G401 (cell line): ENCODE results near the gene BASP1. TPM values are rescaled to one million over a fixed set of nuclear protein-coding genes. Genes with fewer than 3 reads are reported as not detected.
"Not testable (repeated sequence)": the region's sequence is repeated elsewhere in the genome, so short reads cannot be mapped to it uniquely, and the experiment has no call there.

ENCODE experiments used
- DNase-seq: peaks from one replicate; pipeline ENCODE4 v3.0.0-alpha.2; 2015; ENCODE audit warnings: low spot score
- in situ Hi-C: cut with HindIII; loops from 2 replicates; pipeline ENCODE4 v1.10.0; 2016; ENCODE audit warnings: low sequenced_read_pairs, mixed read lengths
- total RNA-seq: library from RNA; depleted of rRNA; stranded (reverse); fragments of >200 nt; shearing (Covaris generic); gene quantifications from 2 replicates; pipeline ENCODE4 v1.2.3, GENCODE V29; 2014

The BASP1 gene
- total RNA-seq, 1 experiment from 2014 or later = not detected

DNA sequence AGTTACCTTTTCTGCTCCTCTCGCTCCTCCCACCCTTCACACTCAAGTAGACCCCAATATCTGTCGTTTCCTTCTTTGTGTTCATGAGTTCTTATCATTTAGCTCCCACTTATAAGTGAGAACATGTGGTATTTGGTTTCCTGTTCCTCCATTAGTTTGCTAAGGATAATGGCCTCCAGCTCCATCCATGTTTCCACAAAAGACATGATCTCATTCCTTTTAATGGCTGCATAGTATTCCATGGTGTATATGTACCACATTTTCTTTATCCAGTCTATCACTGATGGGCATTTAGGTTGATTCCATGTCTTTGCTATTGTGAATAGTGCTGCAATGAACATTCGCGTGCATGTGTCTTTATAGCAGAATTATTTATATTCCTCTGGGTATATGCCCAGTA lies 90.0 kb downstream of the BASP1 start:
- DNase-seq, in situ Hi-C loops: not testable (repeated sequence)

GRCh38 chr5:17308326-17309065 lies 91.1 kb downstream of the BASP1 start:
- DNase-seq = no peak
- in situ Hi-C loops = no loop called here

- in situ Hi-C loops = no loop called here
- DNase-seq = no peak
Measured at GRCh38 chr5:17309462-17309861, 92.0 kb downstream of the BASP1 start.

DNA sequence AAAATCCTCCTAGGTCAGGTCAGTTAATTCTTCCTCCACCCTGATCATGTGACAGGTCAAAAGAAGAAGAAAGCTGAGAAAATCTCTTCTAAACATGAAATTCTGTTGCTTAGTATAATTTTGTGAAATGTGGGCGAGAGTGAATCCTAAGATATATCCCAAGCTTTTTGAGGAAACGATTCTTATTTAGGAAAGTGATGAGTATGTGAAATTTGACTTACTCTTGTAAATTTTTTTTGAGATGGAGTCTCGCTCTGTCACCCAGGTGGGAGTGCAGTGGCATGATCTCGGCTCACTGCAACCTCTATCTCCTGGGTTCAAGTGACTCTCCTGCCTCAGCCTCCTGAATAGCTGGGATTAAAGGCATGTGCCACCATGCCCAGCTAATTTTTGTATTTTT lies 93.1 kb downstream of the BASP1 start:
- DNase-seq, in situ Hi-C loops: not testable (repeated sequence)

DNA sequence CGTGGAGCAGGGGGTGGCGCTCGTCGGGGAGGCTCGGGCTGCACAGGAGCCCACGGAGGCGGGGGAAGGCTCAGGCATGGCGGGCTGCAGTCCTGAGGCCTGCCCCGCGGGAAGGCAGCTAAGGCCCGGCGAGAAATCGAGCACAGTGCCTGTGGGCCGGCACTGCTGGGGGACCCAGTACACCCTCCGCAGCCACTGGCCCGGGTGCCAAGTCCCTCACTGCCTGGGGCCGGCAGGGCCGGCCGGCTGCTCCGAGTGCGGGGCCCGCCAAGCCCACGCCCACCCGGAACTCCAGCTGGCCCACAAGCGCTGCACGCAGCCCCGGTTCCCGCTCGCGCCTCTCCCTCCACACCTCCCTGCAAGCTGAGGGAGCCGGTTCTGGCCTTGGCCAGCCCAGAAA lies 94.4 kb downstream of the BASP1 start:
- DNase-seq, in situ Hi-C loops: not testable (repeated sequence)

- in situ Hi-C loops = no loop called here
- no peak for DNase-seq
Measured at GRCh38 chr5:17312358-17312757, 94.9 kb downstream of the BASP1 start.

- in situ Hi-C loops = no loop called here
- DNase-seq = no peak
Measured at GRCh38 chr5:17314907-17315471, 97.6 kb downstream of the BASP1 start.

- in situ Hi-C loops = no loop called here
- DNase-seq = no peak
Measured at GRCh38 chr5:17315710-17316221, 98.3 kb downstream of the BASP1 start.

- DNase-seq = no peak
- in situ Hi-C loops = no loop called here
Measured at GRCh38 chr5:17316970-17317459, 99.6 kb downstream of the BASP1 start.

DNA sequence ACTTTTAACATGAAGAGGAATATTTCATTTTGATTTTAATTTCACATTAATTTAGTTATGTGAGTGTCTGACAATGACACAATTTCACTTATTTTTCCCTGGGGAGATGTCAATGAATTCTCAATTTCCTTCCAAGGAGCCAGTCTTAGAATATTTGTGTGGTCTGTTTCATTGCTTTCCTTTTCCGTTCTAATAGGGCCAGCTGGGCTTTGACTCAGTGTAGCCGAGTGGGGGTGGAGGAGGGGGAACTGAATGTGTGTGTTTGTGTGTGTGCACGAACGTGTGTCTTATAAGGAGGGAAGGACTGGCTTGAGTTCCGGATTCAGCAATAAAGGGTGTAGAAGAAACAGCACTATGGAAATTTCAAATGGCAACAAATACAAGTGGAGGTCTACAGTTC lies 100.0 kb downstream of the BASP1 start:
- in situ Hi-C loops = no loop called here
- DNase-seq = no peak

DNA sequence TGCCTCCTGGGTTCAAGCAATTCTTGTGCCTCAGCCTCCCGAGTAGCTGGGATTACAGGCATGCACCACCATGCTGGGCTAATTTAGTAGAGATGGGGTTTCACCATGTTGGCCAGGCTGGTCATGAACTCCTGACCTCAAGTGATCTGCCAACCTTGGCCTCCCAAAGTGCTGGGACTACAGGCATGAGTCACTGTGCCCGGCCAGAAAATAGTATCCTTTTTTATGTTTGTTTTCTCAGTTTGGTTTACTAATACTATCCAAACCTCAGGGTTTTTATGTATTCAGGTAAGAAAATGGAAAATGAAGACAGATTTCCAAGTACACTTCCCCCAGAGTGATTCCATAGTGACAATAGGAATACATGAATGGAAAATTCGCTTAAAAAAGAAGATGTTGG lies 101.7 kb downstream of the BASP1 start:
- DNase-seq, in situ Hi-C loops: not testable (repeated sequence)

DNA sequence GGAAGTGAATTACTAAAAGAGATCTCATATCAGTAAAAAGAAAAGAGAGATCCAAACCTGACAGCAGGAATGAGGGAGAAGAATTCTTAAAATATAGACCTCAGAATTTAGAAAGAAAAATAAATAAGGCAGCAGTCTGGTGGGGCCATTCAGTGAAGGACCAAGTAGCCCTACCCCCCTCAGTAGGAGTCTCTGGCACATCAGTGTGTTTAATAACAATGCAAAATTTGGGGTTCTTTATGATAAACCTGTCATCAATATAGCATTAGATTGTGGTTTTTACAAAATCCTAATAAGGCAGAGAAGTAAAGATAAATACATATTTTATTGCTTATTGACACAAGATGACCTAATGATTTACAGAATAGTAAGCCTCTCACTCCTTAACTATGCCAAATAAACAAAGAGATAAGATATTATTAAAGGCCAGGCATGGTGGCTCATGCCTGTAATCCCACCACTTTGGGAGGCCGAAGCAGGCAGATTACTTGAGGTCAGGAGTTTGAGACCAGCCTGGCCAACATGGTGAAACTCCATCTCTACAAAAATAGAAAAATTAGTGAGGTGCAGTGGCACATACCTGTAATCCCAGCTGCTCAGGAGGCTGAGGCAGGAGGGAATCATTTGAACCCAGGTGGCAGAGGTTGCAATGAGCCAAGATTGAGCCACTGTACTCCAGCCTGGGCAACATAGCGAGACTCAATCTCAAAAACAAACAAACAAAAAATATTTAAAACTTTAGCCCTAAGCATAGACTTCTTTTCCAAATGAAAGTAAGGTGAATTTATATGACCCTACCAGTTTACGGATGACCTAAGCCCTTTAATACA lies 108.6 kb downstream of the BASP1 start:
- in situ Hi-C loops = no loop called here

More for the DNA sequence above, 108.6 kb downstream of the BASP1 start:
- no peak for DNase-seq
